HepG2 (cell line): ENCODE data around the gene CLIC1. TPM values are rescaled to one million over a fixed set of nuclear protein-coding genes. Genes with fewer than 3 reads are reported as not detected.

Experiments used
- ARNT2 ChIP-seq: sonication (generic); formaldehyde crosslinking; IDR thresholded peaks from 2 replicates; pipeline ENCODE4 v1.8.0; 2022; ENCODE audit warnings: mild to moderate bottlenecking, low read depth, missing genetic modification reagents, moderate library complexity
- DDIT3 ChIP-seq: sonication (generic); formaldehyde crosslinking; IDR thresholded peaks from 2 replicates; pipeline ENCODE4 v1.4.0; 2020; ENCODE audit warnings: mild to moderate bottlenecking, missing genetic modification reagents
- FOSL2 ChIP-seq: sonication (generic); formaldehyde crosslinking; IDR thresholded peaks from 2 replicates; pipeline ENCODE4 v1.4.0; 2020; ENCODE audit warnings: missing genetic modification reagents
- FOXP1 ChIP-seq, 2 experiments: fragments of 450-650 bp in 1 of 2; IDR thresholded peaks; 2 replicates each; pipeline ENCODE4 v1.6.1; 2017 to 2018; ENCODE audit warnings: antibody characterized with exemption in 1 of 2
- HNRNPH1 ChIP-seq: fragments of 200-400 bp; formaldehyde crosslinking; optimal IDR thresholded peaks from 2 replicates; pipeline ENCODE3; 2017; ENCODE audit warnings: mild to moderate bottlenecking, low read depth, low read length
- NAIF1 ChIP-seq: sonication (generic); formaldehyde crosslinking; IDR thresholded peaks from 2 replicates; pipeline ENCODE4 v1.5.0; 2020; ENCODE audit warnings: mild to moderate bottlenecking, missing genetic modification reagents, borderline replicate concordance
- NRL ChIP-seq: sonication (generic); formaldehyde crosslinking; IDR thresholded peaks from 2 replicates; pipeline ENCODE4 v1.5.0; 2020; ENCODE audit warnings: missing genetic modification reagents, mild to moderate bottlenecking, moderate library complexity, borderline replicate concordance
- PCBP2 ChIP-seq: fragments of 200-400 bp; formaldehyde crosslinking; optimal IDR thresholded peaks from 2 replicates; pipeline ENCODE3; 2018; ENCODE audit warnings: low read length, low read depth; ENCODE audit not compliant: poor library complexity, severe bottlenecking
- SP1 ChIP-seq, 2 experiments: fragments of 450-650 bp in 1 of 2; sonication (generic) in 1 of 2; formaldehyde crosslinking in 1 of 2; IDR thresholded peaks; 2 replicates each; pipeline versions ENCODE4 v1.4.0 to v1.6.1; 2016 to 2020; ENCODE audit warnings: missing genetic modification reagents in 1 of 2
- SRSF1 ChIP-seq: fragments of 200-400 bp; formaldehyde crosslinking; optimal IDR thresholded peaks from 2 replicates; pipeline ENCODE3; 2017; ENCODE audit warnings: mild to moderate bottlenecking, low read depth, low read length, moderate library complexity
- TBP ChIP-seq: sonication (generic); formaldehyde crosslinking; IDR thresholded peaks from 2 replicates; pipeline ENCODE4 v1.5.0; 2020; ENCODE audit warnings: missing genetic modification reagents
- TOE1 ChIP-seq: sonication (generic); formaldehyde crosslinking; IDR thresholded peaks from 2 replicates; pipeline ENCODE4 v1.4.0; 2020; ENCODE audit warnings: mild to moderate bottlenecking, missing genetic modification reagents
- ZNF180 ChIP-seq: sonication (generic); formaldehyde crosslinking; IDR thresholded peaks from 2 replicates; pipeline ENCODE4 v1.4.0; 2020; ENCODE audit warnings: low read depth, missing genetic modification reagents, borderline replicate concordance
- ZNF292 ChIP-seq: sonication (generic); formaldehyde crosslinking; IDR thresholded peaks from 2 replicates; pipeline ENCODE4 v1.8.1; 2022; ENCODE audit warnings: mild to moderate bottlenecking, low read depth, missing genetic modification reagents, borderline replicate concordance
- ZNF329 ChIP-seq: sonication (generic); formaldehyde crosslinking; IDR thresholded peaks from 2 replicates; pipeline ENCODE4 v1.9.0; 2021; ENCODE audit warnings: low read depth, mild to moderate bottlenecking, missing genetic modification reagents
- ZNF335 ChIP-seq: sonication (generic); formaldehyde crosslinking; IDR thresholded peaks from 2 replicates; pipeline ENCODE4 v1.4.0; 2020; ENCODE audit warnings: missing genetic modification reagents
- ZNF570 ChIP-seq: sonication (generic); formaldehyde crosslinking; IDR thresholded peaks from 2 replicates; pipeline ENCODE4 v1.4.0; 2020; ENCODE audit warnings: mild to moderate bottlenecking, missing genetic modification reagents, borderline replicate concordance
- ZNF619 ChIP-seq: sonication (generic); formaldehyde crosslinking; IDR thresholded peaks from 2 replicates; pipeline ENCODE4 v1.4.0; 2020; ENCODE audit warnings: mild to moderate bottlenecking, missing genetic modification reagents
- polyA plus RNA-seq, 8 experiments: library from polyadenylated mRNA; depleted of rRNA in 3 of 8; stranded (reverse) in 7 of 8; unstranded in 1 of 8; fragments of >200 nt; fragmentation: Illumina TruSeq in 4 of 8; extraction: Trizol in 4 of 8; gene quantifications; 2 replicates each; pipeline versions ENCODE4 v1.2.1 to v1.2.3, GENCODE V29; 2011 to 2016; ENCODE audit warnings: low read depth in 4 of 8, missing spikeins in 1 of 8, mixed read lengths in 1 of 8; ENCODE audit not compliant: insufficient read depth in 1 of 8
- total RNA-seq, 5 experiments: library from RNA; depleted of rRNA; stranded (reverse); fragments of >200 nt; fragmentation: Illumina TruSeq; extraction: Trizol; gene quantifications; 2 replicates each; pipeline ENCODE4 v1.2.3, GENCODE V29; 2016; ENCODE audit warnings: low read depth in 1 of 5
- TF ChIP-seq, protein P1 (sequence below): IDR thresholded peaks from 2 replicates; pipeline ENCODE4 v1.6.1; 2016
- TF ChIP-seq, protein P2 (sequence below): IDR thresholded peaks from 2 replicates; pipeline ENCODE4 v1.6.1; 2016
- TF ChIP-seq, protein P3 (sequence below): sonication (generic); formaldehyde crosslinking; IDR thresholded peaks from 2 replicates; pipeline ENCODE4 v1.4.0; 2020; ENCODE audit warnings: missing genetic modification reagents
- TF ChIP-seq, protein P4 (sequence below): sonication (generic); formaldehyde crosslinking; IDR thresholded peaks from 2 replicates; pipeline ENCODE4 v1.8.0; 2022; ENCODE audit warnings: mild to moderate bottlenecking, missing genetic modification reagents

Gene CLIC1
- total and polyA plus RNA-seq, 2 of the 13 experiments (the other 11 are each of a cell fraction or from before 2014, with no cell fraction given): 602 to 891 TPM

GRCh38 chr6:31739639-31740396 lies 3.5 kb upstream of the CLIC1 start, which contains the start of gene MSH5 (continued):
- TF ChIP-seq, protein P1, sequence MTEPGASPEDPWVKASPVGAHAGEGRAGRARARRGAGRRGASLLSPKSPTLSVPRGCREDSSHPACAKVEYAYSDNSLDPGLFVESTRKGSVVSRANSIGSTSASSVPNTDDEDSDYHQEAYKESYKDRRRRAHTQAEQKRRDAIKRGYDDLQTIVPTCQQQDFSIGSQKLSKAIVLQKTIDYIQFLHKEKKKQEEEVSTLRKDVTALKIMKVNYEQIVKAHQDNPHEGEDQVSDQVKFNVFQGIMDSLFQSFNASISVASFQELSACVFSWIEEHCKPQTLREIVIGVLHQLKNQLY (CRISPR knock-in tag): peak; percentile 77
- TF ChIP-seq ZNF619 (CRISPR knock-in tag) (peak; percentile 60), PCBP2 (no peak), HNRNPH1 (no peak), ZNF292 (CRISPR knock-in tag) (no peak; the same call in 1 of the 2 replicates), ZNF180 (CRISPR knock-in tag) (no peak; the same call in 1 of the 2 replicates), ARNT2 (CRISPR knock-in tag) (peak; percentile 98), ZNF335 (peak; percentile 91), DDIT3 (CRISPR knock-in tag) (0 out of 2 replicates have a peak, but pooled peaks have one; percentile 36), NRL (peak; percentile 98), ZNF329 (CRISPR knock-in tag) (no peak), FOXP1 (IDR thresholded peaks at IDR 0.05) (no peak), FOXP1 (CRISPR knock-in tag; IDR thresholded peaks at IDR 0.05) (no peak), TOE1 (CRISPR knock-in tag) (no peak; the same call in 1 of the 2 replicates), SRSF1 (no peak), TBP (CRISPR knock-in tag) (no peak), ZNF570 (CRISPR knock-in tag) (peak; percentile 98), SP1 (IDR thresholded peaks at IDR 0.05) (no peak), SP1 (CRISPR knock-in tag; IDR thresholded peaks at IDR 0.05) (peak; percentile 91), NAIF1 (CRISPR knock-in tag) (peak; percentile 92), FOSL2 (peak; percentile 39)
- TF ChIP-seq, protein P2, sequence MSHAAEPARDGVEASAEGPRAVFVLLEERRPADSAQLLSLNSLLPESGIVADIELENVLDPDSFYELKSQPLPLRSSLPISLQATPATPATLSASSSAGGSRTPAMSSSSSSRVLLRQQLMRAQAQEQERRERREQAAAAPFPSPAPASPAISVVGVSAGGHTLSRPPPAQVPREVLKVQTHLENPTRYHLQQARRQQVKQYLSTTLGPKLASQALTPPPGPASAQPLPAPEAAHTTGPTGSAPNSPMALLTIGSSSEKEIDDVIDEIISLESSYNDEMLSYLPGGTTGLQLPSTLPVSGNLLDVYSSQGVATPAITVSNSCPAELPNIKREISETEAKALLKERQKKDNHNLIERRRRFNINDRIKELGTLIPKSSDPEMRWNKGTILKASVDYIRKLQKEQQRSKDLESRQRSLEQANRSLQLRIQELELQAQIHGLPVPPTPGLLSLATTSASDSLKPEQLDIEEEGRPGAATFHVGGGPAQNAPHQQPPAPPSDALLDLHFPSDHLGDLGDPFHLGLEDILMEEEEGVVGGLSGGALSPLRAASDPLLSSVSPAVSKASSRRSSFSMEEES (CRISPR knock-in tag): peak; percentile 84
- TF ChIP-seq, protein P3, sequence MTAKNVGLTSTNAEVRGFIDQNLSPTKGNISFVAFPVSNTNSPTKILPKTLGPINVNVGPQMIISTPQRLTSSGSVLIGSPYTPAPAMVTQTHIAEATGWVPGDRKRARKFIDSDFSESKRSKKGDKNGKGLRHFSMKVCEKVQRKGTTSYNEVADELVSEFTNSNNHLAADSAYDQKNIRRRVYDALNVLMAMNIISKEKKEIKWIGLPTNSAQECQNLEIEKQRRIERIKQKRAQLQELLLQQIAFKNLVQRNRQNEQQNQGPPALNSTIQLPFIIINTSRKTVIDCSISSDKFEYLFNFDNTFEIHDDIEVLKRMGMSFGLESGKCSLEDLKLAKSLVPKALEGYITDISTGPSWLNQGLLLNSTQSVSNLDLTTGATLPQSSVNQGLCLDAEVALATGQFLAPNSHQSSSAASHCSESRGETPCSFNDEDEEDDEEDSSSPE (CRISPR knock-in tag): peak; percentile 100
- TF ChIP-seq, protein P4, sequence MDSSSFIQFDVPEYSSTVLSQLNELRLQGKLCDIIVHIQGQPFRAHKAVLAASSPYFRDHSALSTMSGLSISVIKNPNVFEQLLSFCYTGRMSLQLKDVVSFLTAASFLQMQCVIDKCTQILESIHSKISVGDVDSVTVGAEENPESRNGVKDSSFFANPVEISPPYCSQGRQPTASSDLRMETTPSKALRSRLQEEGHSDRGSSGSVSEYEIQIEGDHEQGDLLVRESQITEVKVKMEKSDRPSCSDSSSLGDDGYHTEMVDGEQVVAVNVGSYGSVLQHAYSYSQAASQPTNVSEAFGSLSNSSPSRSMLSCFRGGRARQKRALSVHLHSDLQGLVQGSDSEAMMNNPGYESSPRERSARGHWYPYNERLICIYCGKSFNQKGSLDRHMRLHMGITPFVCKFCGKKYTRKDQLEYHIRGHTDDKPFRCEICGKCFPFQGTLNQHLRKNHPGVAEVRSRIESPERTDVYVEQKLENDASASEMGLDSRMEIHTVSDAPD (CRISPR knock-in tag): peak; percentile 96
